BJ (cell line): ENCODE data around the gene FHAD1. TPM values are rescaled to one million over a fixed set of nuclear protein-coding genes. Genes with fewer than 3 reads are reported as not detected.

Experiments
- CTCF ChIA-PET: fragments of 350-600 bp; formaldehyde crosslinking; extraction: SDS; loops from one replicate; lab custom pipeline; 2021; ENCODE audit warnings: antibody characterized with exemption, inconsistent platforms; lab: Yijun Ruan, JAX
- POLR2A ChIA-PET: fragments of 300-600 bp; sonication (Branson Sonifier 250); formaldehyde crosslinking; extraction: SDS; loops from one replicate; lab custom pipeline; 2021; ENCODE audit warnings: antibody characterized with exemption; lab: Charles Lee
- DNase-seq: peaks from one replicate; pipeline ENCODE4 v3.0.0-alpha.2; 2011; ENCODE audit warnings: low read depth
- H3K27me3 ChIP-seq: 2 replicates; pipeline ENCODE4 v1.6.0; 2011; ENCODE audit warnings: low read length; ENCODE audit not compliant: control insufficient read depth, insufficient read depth
- H3K36me3 ChIP-seq: 2 replicates; pipeline ENCODE4 v1.5.1; 2011; ENCODE audit warnings: low read length; ENCODE audit not compliant: control insufficient read depth, insufficient read depth
- H3K4me3 ChIP-seq: 2 replicates; pipeline ENCODE4 v1.5.1; 2011; ENCODE audit warnings: low read depth, mild to moderate bottlenecking, control low read depth, low read length
- polyA plus RNA-seq: library from polyadenylated mRNA; depleted of rRNA; stranded (reverse); fragments of >200 nt; gene quantifications from 2 replicates; pipeline ENCODE4 v1.2.3, GENCODE V29; 2011
- TF ChIP-seq, protein P1 (sequence below): IDR thresholded peaks from 2 replicates; pipeline ENCODE4 v1.5.1; 2011; ENCODE audit warnings: low read depth, mild to moderate bottlenecking, control low read depth, inconsistent platforms, low read length, moderate library complexity; ENCODE audit not compliant: insufficient read depth

Gene FHAD1
- polyA plus RNA-seq, 1 experiment, result not detected

DNA sequence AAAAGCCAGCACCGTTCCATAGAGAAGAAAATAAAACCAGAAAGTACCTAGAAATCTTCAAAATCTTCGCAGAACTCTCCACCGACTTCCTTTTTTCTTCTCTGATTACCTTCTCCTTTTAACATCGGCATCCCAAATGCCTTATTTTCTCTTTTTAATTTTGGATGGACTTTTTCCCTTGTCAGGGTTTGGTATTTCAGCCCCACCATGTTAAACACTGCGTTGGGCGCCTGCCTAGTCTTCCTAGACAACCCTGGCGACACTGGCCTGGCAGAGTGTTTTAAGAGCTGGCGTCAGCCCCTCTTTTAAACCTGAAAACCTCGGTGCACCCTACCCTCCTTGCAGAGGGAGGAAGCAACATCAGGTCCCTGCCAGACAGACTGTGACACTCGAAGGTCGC, 96.7 kb downstream of the FHAD1 start:
- no peaks in the 10 kb centered on the region for H3K36me3 ChIP-seq
- no peak overlapping the region for H3K4me3 ChIP-seq
- ChIA-PET CTCF (no interaction called here), POLR2A (no interaction called here)
- no peak for DNase-seq
- TF ChIP-seq, protein P1, sequence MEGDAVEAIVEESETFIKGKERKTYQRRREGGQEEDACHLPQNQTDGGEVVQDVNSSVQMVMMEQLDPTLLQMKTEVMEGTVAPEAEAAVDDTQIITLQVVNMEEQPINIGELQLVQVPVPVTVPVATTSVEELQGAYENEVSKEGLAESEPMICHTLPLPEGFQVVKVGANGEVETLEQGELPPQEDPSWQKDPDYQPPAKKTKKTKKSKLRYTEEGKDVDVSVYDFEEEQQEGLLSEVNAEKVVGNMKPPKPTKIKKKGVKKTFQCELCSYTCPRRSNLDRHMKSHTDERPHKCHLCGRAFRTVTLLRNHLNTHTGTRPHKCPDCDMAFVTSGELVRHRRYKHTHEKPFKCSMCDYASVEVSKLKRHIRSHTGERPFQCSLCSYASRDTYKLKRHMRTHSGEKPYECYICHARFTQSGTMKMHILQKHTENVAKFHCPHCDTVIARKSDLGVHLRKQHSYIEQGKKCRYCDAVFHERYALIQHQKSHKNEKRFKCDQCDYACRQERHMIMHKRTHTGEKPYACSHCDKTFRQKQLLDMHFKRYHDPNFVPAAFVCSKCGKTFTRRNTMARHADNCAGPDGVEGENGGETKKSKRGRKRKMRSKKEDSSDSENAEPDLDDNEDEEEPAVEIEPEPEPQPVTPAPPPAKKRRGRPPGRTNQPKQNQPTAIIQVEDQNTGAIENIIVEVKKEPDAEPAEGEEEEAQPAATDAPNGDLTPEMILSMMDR, result no peak
- H3K27me3 ChIP-seq, result no peaks in the 10 kb centered on the region

DNA sequence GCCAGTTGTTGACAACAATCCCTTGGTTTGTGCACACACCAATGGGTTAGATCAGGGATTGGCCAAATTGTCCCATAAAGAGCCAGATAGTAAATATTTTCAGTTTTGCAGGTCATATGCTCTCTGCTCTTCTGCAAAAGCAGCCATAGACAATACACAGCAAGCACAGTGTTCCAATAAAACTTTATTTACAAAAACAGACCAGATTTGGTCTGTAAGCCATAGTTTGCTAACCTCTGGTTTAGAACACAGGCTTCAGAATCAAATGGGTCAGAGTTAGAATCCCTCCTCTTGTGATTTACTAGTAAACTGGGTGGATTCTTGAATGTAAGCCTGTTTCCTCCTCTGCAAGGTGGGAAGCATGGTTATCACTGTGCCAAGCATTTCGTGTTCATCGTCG, 97.4 kb downstream of the FHAD1 start:
- Histone ChIP-seq H3K4me3 (no peak overlapping the region), H3K27me3 (no peaks in the 10 kb centered on the region), H3K36me3 (no peaks in the 10 kb centered on the region)
- ChIA-PET CTCF (no interaction called here), POLR2A (no interaction called here)
- DNase-seq, result no peak
- TF ChIP-seq, protein P1, result no peak

DNA sequence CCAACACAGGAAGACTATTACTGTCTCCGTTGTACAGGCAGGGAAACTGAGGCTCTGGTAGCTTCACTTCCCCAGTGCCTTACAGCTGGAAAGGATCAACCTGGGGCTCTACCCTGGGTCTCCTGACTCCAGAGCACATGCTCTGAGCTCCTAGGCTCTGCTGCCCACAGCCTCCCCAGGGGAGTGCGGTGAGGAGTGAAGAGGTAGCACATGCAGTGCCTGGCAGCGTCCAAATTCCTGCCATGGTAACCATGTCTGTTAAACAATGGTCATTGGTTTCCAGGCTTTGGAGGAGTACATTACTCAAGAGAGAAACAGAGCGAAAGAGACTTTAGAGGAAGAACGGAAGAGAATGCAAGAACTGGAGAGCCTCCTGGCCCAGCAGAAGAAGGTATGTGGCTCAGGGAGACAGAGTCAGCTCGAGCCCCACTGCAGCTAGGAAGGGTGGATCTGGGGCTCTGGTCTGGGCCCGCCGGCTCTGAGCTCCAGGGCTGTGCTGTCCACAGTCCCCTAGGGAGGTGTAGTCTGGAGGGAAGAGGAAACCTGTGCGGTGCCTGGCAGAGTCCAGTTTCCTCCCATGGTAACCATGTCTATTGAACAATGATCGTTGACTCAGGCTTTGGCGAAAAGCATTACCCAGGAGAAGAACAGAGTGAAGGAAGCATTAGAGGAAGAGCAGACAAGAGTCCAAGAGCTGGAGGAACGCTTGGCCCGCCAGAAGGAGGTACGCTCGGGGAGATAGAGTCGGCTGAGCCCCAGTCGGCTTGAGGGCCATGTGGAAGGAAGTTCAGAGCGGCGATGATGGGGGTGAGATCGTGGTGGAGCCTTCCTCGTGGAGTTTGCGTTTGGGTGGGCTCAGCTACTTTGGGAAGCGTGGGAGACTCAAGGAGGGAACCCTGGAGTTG, 98.0 kb downstream of the FHAD1 start:
- POLR2A ChIA-PET, result no interaction called here
- Histone ChIP-seq H3K4me3 (no peak overlapping the region), H3K27me3 (no peaks in the 10 kb centered on the region), H3K36me3 (no peaks in the 10 kb centered on the region)
- TF ChIP-seq, protein P1, result no peak
- no peak for DNase-seq
- CTCF ChIA-PET, result no interaction called here

DNA sequence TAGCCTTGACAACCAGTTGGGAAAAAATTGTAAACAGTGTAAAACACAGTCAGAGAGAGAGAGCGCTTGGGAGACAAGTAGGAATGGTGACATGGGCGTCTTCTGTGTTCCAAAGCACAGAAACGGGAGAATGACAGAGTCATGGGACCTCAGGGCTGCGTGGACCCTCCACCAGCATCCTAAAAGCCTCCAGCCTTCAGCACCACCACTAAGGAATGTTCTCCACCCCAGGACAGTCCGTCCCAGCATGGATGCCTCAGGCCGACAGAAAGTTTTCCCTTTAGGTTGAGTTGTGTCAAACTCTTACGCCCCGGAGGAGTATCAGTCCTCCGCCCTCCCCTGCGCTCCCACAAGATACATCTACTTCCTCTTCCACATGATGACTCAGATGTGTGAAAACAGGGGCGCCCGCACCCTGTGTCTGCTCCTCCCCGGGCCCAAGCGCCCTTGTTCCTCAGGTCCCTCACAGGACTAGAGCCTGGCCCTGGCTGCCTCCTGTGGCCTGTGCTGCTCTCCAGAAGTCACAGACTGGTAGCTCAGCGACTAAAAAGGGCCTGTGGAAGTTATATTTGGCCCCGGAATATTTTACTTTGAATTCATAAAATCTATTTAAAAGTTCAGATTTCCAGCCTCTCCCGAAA, 98.8 kb downstream of the FHAD1 start:
- Histone ChIP-seq H3K36me3 (no peaks in the 10 kb centered on the region), H3K27me3 (no peaks in the 10 kb centered on the region), H3K4me3 (no peak overlapping the region)
- no peak for DNase-seq
- ChIA-PET POLR2A (no interaction called here), CTCF (no interaction called here)
- TF ChIP-seq, protein P1, result no peak

DNA sequence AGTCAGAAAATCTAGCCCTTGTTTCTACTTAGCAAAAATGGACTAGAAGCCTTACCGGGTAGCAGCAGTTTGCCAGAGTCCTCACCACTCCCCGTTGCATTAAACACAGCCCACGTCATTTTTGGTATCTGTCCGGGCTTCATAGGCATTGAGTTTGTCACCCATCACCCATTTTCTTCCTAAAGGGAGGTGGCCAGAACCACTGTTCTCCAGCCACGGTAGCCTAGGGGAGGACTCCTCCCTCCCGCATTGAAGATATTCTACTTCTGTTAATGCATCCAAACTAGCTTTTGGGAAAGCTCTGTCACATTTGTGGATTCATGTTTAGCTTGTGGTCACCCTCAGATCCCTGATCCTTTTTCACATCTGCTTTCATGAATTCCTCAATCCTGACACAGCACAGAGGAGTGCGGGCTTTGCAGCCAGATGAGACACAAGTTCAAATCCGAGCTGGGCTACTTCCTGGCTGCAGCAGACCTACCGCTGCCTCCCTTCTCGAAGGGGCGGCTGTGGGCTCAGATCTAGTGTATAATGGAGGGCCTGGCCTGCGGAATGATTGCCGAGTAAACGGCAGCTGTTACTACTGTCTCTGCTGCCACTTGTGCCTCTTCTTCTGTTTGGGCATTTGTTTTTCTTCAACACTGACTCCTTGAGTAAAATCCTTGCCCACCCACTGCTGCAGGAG, 99.5 kb downstream of the FHAD1 start:
- H3K36me3 ChIP-seq, result no peaks in the 10 kb centered on the region
- no peak overlapping the region for H3K4me3 ChIP-seq
- H3K27me3 ChIP-seq, result no peaks in the 10 kb centered on the region
- DNase-seq, result no peak
- TF ChIP-seq, protein P1, result no peak
- CTCF ChIA-PET, result no interaction called here
- POLR2A ChIA-PET, result no interaction called here
